ENCODE results near the gene PRXL2C. TPM values are rescaled to one million over a fixed set of nuclear protein-coding genes. Genes with fewer than 3 reads are reported as not detected.

The PRXL2C gene
- total and polyA plus RNA-seq, 9 of the 15 experiments (the other 6 are each of a cell fraction or from before 2014, with no cell fraction given): 3.6 to 15.3 (median 10.6) TPM

GRCh38 chr9:96680812-96681499, 25.8 kb upstream of the PRXL2C start (continued):
- TF ChIP-seq HBP1 (CRISPR knock-in tag; IDR thresholded peaks at IDR 0.05): no peak
- TF ChIP-seq ILF3 (IDR thresholded peaks at IDR 0.05; ENCODE audit: borderline replicate concordance): no peak
- no peak for TF ChIP-seq NFXL1 (CRISPR knock-in tag; IDR thresholded peaks at IDR 0.05)
- TF ChIP-seq ZNF77 (CRISPR knock-in tag; IDR thresholded peaks at IDR 0.05): no peak
- TF ChIP-seq HMBOX1 (IDR thresholded peaks at IDR 0.05): peak; percentile 95
- no peak for TF ChIP-seq POLR2A (conservative IDR thresholded peaks at IDR 0.05)
- peak in 1 of 2 experiments; percentile 79; a peak in 2 of 4 replicates for TF ChIP-seq RCOR1 (IDR thresholded peaks at IDR 0.05; ENCODE audit: borderline replicate concordance in 1 of 2, low read depth in 2 of 2, low read length in 2 of 2)
- TF ChIP-seq POLR2AphosphoS5 (IDR thresholded peaks at IDR 0.05; ENCODE audit: control insufficient read depth, insufficient read depth, low read depth, low read length): peak; percentile 43; the same call in 1 of the 2 replicates
- no peak for TF ChIP-seq ZNF830 (CRISPR knock-in tag; IDR thresholded peaks at IDR 0.05)
- TF ChIP-seq SMAD2 (IDR thresholded peaks at IDR 0.05; ENCODE audit: low read depth, low read length): no peak
- TF ChIP-seq ZNF384 (IDR thresholded peaks at IDR 0.05; ENCODE audit: low read depth, low read length): peak; percentile 56; the same call in 1 of the 2 replicates
- TF ChIP-seq E2F8 (IDR thresholded peaks at IDR 0.05; ENCODE audit: low read depth, partially characterized antibody): no peak
- no peak for TF ChIP-seq HMGN3 (IDR thresholded peaks at IDR 0.05; ENCODE audit: borderline replicate concordance, extremely low read depth, insufficient read length, low read depth, low read length)
- no peak for TF ChIP-seq ZNF740 (CRISPR knock-in tag; IDR thresholded peaks at IDR 0.05)
- TF ChIP-seq ZNF740 (tag; IDR thresholded peaks at IDR 0.05): no peak
- no peak for TF ChIP-seq ZBED1 (IDR thresholded peaks at IDR 0.05)
- no peak; the same call in 1 of the 2 replicates for TF ChIP-seq HMG20A (CRISPR knock-in tag; conservative IDR thresholded peaks at IDR 0.05)
- no peak for TF ChIP-seq MCM5 (IDR thresholded peaks at IDR 0.05; ENCODE audit: low read depth)
- TF ChIP-seq NONO (IDR thresholded peaks at IDR 0.05; ENCODE audit: low read depth in 2 of 2, low read length in 1 of 2): no peak; a peak in 1 of 4 replicates
- no peak for TF ChIP-seq BHLHE40 (IDR thresholded peaks at IDR 0.05; ENCODE audit: low read length)
- TF ChIP-seq CAMTA2 (CRISPR knock-in tag; conservative IDR thresholded peaks at IDR 0.05): no peak
- TF ChIP-seq SAP30 (IDR thresholded peaks at IDR 0.05; ENCODE audit: borderline replicate concordance, insufficient read depth, low read depth, low read length, poor library complexity, severe bottlenecking): no peak
- TF ChIP-seq RBM15 (IDR thresholded peaks at IDR 0.05; ENCODE audit: insufficient read depth, low read length): no peak
- TF ChIP-seq STAG1 (CRISPR knock-in tag; IDR thresholded peaks at IDR 0.05; ENCODE audit: borderline replicate concordance): no peak
